Measurements from ENCODE around the gene CLIC6.
A peak's percentile ranks its signal among the peaks of the same experiment; 100 is the strongest.

The CLIC6 gene

DNA sequence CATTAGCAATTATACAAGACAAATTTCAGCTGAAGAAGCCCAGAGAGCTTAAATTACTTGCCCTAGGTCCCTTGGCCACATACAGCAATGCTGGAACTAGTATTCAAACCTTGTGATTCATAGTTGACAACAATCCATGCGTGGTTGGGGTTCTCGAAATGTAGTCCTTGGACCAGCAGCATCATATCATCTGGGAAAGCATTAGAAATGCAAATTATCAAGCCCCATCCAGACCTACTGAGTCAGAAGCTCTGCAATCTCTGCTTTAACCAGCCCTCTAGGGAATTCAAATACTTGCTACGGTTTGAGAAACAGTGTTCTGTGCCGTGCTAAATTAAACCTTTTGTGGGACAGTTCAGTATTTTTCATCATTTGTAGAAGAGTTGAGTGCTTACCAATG lies 65.1 kb downstream of the CLIC6 start:
- DNase-seq (ENCODE audit: low spot score) (no peak), ATAC-seq (ENCODE audit: low read depth) (no peak)
- TF ChIP-seq, protein P1, sequence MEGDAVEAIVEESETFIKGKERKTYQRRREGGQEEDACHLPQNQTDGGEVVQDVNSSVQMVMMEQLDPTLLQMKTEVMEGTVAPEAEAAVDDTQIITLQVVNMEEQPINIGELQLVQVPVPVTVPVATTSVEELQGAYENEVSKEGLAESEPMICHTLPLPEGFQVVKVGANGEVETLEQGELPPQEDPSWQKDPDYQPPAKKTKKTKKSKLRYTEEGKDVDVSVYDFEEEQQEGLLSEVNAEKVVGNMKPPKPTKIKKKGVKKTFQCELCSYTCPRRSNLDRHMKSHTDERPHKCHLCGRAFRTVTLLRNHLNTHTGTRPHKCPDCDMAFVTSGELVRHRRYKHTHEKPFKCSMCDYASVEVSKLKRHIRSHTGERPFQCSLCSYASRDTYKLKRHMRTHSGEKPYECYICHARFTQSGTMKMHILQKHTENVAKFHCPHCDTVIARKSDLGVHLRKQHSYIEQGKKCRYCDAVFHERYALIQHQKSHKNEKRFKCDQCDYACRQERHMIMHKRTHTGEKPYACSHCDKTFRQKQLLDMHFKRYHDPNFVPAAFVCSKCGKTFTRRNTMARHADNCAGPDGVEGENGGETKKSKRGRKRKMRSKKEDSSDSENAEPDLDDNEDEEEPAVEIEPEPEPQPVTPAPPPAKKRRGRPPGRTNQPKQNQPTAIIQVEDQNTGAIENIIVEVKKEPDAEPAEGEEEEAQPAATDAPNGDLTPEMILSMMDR (IDR thresholded peaks at IDR 0.05; ENCODE audit: poor library complexity, severe bottlenecking), result no peak
- peaks cover 60% of the 10 kb centered on the region for H3K4me1 ChIP-seq (ENCODE audit: insufficient read depth, poor library complexity, severe bottlenecking)
- no peaks in the 10 kb centered on the region for H3K27me3 ChIP-seq (ENCODE audit: insufficient read depth, poor library complexity, severe bottlenecking)
- H3K4me3 ChIP-seq (ENCODE audit: severe bottlenecking), result no peak overlapping the region
- no peaks in the 10 kb centered on the region for H3K9me3 ChIP-seq (ENCODE audit: severe bottlenecking)
- no peaks in the 10 kb centered on the region for H3K36me3 ChIP-seq (ENCODE audit: low read depth)
- H3K27ac ChIP-seq (ENCODE audit: poor library complexity, severe bottlenecking), result peak overlapping the region; percentile 99

DNA sequence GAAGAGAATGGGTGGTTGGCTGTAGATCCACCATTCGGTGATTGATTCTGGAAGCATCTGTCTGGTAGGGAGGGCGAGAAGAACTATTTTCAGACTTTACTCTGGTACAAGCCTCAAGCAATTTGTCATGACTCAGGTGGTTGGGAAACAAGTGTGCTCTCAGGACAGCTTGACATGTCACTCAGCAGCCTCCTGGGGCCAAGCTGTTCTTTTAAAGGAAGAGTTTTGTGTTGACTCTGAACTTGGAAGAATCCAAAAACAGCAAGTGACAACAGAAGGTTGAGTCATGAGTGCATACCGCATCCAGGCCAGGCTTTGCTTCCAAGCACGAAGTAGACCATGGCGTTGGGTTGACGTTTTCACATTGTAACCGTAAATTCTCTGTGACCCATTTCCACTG lies 65.9 kb downstream of the CLIC6 start:
- Histone ChIP-seq H3K27me3 (ENCODE audit: insufficient read depth, poor library complexity, severe bottlenecking) (no peaks in the 10 kb centered on the region), H3K36me3 (ENCODE audit: low read depth) (no peaks in the 10 kb centered on the region), H3K27ac (ENCODE audit: poor library complexity, severe bottlenecking) (peak overlapping the region; percentile 99), H3K4me1 (ENCODE audit: insufficient read depth, poor library complexity, severe bottlenecking) (peaks cover 60% of the 10 kb centered on the region), H3K4me3 (ENCODE audit: severe bottlenecking) (no peak overlapping the region), H3K9me3 (ENCODE audit: severe bottlenecking) (no peaks in the 10 kb centered on the region)
- ATAC-seq (ENCODE audit: low read depth) (peak; percentile 63), DNase-seq (ENCODE audit: low spot score) (no peak)
- TF ChIP-seq, protein P1 (IDR thresholded peaks at IDR 0.05; ENCODE audit: poor library complexity, severe bottlenecking), result no peak

DNA sequence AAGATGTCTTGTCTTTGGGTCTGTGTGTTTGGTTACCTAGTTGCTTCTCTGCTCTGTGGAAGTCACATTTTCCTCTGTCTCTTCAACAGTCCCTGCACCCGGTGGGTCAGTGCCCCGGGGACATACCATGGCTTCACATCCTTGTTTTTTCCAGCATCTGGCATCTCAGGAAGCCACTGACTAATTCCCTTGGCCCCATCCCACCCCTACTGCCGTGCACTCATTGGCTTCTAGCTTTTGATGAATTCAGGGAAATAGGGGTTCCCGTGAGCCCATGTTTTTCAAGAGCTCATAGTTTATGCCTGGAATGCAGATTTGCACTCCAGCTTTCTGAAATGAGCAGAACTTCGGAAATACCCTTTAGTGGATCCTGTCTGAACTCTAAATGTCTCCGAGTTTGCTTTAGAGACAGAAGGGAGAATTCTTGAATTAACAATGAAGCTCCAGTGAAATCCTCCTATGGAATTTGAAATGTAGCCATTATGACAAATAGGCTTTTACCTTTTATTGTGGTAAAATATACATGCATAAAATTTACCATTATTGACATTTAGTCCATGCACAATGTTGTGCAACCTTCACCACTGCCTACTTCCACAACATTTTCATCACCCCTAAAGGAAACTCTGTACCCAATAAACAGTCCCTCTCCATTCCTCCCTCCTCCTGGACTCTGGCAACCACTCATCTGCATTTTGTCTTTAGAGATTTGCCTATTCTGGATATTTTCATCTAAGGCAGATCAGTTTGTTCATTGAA lies 67.5 kb downstream of the CLIC6 start:
- Histone ChIP-seq H3K4me3 (ENCODE audit: severe bottlenecking) (no peak overlapping the region), H3K4me1 (ENCODE audit: insufficient read depth, poor library complexity, severe bottlenecking) (peaks cover 56% of the 10 kb centered on the region), H3K27me3 (ENCODE audit: insufficient read depth, poor library complexity, severe bottlenecking) (no peaks in the 10 kb centered on the region), H3K27ac (ENCODE audit: poor library complexity, severe bottlenecking) (peak overlapping the region; percentile 99), H3K9me3 (ENCODE audit: severe bottlenecking) (no peaks in the 10 kb centered on the region), H3K36me3 (ENCODE audit: low read depth) (no peaks in the 10 kb centered on the region)
- TF ChIP-seq, protein P1 (IDR thresholded peaks at IDR 0.05; ENCODE audit: poor library complexity, severe bottlenecking), result no peak
- DNase-seq (ENCODE audit: low spot score) (no peak), ATAC-seq (ENCODE audit: low read depth) (no peak)

DNA sequence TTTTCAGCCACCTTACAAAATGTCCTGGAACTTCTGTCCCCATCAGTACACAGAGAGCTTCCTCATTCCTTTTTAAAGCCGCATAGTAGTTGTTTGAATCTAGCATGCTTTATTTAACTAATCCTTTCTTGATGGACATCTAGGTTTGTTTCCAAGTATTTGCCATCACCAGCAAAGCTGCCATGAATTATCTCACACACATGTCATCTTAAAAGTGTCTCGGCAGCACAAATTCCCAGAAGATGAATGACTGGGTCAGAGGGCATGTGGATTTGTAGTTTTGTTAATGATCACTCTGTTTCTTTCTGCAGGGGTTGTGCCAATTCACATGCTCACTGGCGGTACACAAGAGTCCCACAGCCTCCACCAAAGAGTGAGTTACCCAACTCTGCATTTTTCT lies 68.3 kb downstream of the CLIC6 start:
- ATAC-seq (ENCODE audit: low read depth) (no peak), DNase-seq (ENCODE audit: low spot score) (no peak)
- Histone ChIP-seq H3K27ac (ENCODE audit: poor library complexity, severe bottlenecking) (peak overlapping the region; percentile 99), H3K36me3 (ENCODE audit: low read depth) (no peaks in the 10 kb centered on the region), H3K27me3 (ENCODE audit: insufficient read depth, poor library complexity, severe bottlenecking) (no peaks in the 10 kb centered on the region), H3K4me3 (ENCODE audit: severe bottlenecking) (no peak overlapping the region), H3K4me1 (ENCODE audit: insufficient read depth, poor library complexity, severe bottlenecking) (peaks cover 48% of the 10 kb centered on the region), H3K9me3 (ENCODE audit: severe bottlenecking) (no peaks in the 10 kb centered on the region)
- TF ChIP-seq, protein P1 (IDR thresholded peaks at IDR 0.05; ENCODE audit: poor library complexity, severe bottlenecking), result no peak

DNA sequence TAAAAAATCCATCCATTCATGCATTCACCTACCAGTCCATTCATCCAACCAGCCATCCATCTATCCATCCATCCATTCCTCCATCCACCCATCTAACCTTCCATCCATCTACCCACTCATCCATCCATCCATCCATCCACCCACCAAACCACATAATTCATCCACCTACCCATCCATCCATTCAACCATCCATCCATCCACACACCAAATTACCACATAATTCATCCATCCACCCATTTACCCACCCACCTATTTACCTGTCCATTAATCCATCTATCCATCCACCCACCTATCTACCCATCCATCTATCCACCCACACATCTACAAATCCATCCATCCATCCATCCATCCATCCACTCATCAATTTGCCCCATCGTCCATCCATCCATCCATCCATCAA lies 71.4 kb downstream of the CLIC6 start:
- Histone ChIP-seq H3K27ac (ENCODE audit: poor library complexity, severe bottlenecking) (no peak overlapping the region), H3K36me3 (ENCODE audit: low read depth) (no peaks in the 10 kb centered on the region), H3K4me1 (ENCODE audit: insufficient read depth, poor library complexity, severe bottlenecking) (peaks cover 36% of the 10 kb centered on the region), H3K27me3 (ENCODE audit: insufficient read depth, poor library complexity, severe bottlenecking) (no peaks in the 10 kb centered on the region), H3K9me3 (ENCODE audit: severe bottlenecking) (no peaks in the 10 kb centered on the region), H3K4me3 (ENCODE audit: severe bottlenecking) (no peak overlapping the region)
- TF ChIP-seq, protein P1 (IDR thresholded peaks at IDR 0.05; ENCODE audit: poor library complexity, severe bottlenecking), result no peak
- no peak for DNase-seq (ENCODE audit: low spot score)
- ATAC-seq (ENCODE audit: low read depth), result no peak

Measured in RWPE2 (cell line).